Ureter (tissue), 1 donor: ENCODE measurements around the gene CIDEC. TPM values are rescaled to one million over a fixed set of nuclear protein-coding genes. Genes with fewer than 3 reads are reported as not detected.

Experiments
- DNase-seq: peaks from one replicate; pipeline ENCODE4 v3.0.0-alpha.2; 2020; ENCODE audit warnings: low spot score
- total RNA-seq: library from RNA; stranded (reverse); gene quantifications from one replicate; pipeline ENCODE4 v1.2.4, GENCODE V29; 2023
- donor health status: DM: yes; HTN: yes; CAD: no.

CIDEC gene
- total RNA-seq, 1 donor from 2014 or later = 1.1 TPM

DNA sequence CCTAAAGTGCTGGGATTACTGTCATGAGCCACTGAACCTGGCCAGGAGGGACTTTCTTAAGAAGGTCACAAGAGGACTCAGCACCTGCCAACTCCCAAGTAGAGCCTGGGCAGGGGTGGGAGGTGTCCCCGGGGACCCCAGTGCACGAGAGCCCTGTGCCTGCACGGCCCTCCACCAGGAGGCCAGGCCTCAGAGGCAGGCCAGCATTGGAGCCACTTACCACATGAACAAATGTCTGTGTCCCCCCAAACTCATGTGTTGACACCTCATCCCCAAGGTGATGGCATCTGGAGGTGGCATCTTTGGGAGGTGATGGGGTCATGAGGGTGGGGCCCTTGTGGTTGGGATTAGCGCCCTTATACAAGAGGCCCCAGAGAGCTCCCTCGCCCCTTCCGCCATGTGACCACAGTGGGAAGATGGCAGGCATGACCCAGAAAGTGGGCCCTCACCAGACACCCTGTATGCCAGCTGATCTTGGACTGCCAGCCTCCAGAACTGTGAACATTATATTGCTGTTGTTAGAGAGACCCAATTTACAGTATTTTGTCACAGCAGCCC lies 33.0 kb downstream of the CIDEC start:
- no peak for DNase-seq

DNA sequence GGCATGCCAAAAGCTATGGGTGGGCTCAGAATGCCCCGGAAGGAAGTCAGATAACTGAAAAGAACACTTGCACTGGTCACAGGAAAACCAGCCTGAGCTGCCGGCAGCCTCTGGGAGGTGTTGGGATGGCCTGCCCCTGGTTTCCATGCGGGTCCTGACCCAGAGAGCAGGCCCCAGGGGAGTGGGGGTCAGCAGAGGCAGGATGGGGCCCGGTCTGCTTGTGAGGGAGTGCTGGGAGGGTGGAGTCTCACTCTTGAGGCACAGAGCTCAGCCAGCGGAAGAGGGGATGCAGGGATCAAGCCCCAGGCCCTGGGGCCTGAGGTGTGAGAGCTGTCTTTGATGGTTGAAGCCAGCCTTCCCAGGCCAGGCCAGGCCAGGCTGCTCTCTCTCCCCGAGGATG lies 33.8 kb downstream of the CIDEC start:
- DNase-seq = no peak

DNA sequence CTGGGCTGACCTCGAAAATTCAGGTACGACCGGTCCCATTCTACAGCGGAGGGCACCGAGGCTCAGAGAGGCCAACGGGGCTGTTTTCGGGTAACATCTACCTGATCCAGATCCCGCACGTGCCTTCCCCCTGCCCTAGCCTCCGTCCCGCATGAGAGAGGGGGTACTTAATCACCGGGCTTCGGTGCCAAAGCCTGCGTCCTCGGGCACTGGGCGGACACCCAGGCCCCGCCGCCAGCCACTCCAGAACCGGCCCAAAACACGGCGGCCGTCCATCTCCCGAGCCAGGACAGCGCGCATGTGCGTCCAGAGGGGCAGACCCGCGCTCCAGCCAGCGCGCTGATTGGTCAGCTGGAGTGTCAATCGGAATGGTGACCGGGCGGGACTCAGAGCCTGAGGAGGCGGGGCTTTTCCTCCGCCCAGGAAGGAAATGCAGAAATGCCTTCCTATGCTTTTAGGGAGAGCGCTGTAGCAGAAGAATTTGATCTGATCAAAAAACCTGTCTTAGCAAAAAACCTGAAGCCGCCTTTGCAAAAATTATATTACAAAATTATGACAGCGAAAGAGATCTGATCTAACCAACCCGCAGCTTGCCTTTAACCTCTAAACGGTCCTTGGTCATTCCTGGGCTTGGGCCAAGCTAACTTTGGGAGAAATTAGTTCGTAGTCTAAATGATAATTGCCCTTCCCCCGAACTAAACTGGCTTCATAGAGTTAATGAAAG lies 36.2 kb downstream of the CIDEC start, which contains the start of gene RPUSD3:
TSS of gene RPUSD3 (minus strand) at position 294 of the 724 bp plus-strand sequence. CDS start at position 276, 18 bp downstream.
- DNase-seq = peak; percentile 99

DNA sequence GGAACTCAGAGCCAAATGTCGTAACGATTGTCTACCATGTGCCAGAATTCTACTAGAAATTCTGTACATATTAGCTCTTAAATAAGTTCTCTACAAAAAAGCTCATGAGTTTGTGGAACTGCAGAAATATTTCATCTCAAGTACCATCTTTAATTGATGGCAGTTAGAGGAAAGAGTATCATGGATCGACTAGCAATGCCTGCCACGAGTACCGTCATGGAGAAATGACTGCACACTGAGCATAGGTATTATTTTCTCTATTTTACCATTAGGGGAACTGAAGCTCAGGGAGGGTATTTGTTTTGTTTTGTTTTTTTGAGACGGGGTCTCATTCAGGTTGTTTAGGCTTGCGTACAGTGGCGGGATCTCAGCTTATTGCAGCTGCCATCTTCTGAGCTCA lies 39.0 kb downstream of the CIDEC start:
- DNase-seq = no peak

DNA sequence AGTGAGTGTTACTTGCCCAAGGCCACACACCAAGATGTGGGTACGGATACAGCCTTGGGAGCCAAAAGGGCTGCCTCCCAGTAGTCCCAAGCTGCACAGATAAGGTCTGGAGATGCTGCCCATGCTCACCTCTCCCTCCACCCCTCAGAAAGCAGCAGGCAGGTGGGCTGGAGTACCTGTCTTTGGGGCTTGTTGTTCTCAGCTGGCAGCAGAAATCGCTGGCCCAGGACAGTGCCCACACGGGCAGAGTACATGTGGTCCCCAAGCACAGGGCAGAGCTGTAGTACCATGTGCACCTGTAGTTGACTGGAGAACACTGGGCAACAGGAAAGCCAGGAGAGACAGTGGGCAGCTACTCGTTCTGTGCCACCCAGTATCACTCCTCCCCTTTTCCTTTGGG lies 41.2 kb downstream of the CIDEC start:
- DNase-seq = no peak

DNA sequence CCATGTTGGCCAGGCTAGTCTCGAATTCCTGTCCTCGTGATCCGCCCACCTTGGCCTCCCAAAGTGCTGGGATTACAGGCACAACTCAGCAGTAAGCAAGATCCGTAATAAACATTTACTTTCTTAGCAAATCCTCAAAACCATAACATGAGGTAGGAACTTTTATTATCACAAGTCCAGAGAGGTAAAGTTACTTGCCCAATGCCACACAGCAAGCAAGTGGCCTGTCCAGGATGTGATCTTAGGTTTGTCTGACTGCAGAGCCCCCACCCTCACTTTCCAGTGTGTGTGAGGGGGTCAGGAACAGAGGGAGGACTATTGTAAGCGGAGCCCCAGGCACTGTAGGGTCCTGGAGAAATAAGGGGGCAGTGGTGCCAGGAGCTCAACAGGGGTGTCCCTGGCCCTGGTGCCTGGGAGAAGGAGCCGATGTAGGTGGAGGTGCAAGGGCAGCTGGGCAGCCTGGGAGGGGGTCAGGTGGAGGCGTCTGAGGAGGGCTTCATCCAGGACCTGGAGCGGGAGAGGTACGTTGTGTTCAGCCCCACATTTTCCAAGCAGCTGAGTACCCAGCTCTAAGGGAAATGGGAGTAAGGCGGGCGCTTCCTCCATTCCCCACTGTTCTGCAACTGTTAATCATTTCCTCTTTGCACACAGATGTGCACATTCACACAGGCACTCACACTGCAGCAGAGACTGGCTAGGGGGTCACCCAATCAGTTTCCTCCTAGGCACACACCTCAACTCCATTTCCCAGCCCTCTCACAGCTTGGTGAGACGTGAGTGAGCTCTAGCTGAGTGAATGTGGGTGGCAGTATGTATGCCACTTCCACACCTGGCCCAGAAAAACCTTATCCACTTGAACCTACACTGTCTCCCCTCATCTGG lies 42.1 kb downstream of the CIDEC start:
- DNase-seq = no peak

DNA sequence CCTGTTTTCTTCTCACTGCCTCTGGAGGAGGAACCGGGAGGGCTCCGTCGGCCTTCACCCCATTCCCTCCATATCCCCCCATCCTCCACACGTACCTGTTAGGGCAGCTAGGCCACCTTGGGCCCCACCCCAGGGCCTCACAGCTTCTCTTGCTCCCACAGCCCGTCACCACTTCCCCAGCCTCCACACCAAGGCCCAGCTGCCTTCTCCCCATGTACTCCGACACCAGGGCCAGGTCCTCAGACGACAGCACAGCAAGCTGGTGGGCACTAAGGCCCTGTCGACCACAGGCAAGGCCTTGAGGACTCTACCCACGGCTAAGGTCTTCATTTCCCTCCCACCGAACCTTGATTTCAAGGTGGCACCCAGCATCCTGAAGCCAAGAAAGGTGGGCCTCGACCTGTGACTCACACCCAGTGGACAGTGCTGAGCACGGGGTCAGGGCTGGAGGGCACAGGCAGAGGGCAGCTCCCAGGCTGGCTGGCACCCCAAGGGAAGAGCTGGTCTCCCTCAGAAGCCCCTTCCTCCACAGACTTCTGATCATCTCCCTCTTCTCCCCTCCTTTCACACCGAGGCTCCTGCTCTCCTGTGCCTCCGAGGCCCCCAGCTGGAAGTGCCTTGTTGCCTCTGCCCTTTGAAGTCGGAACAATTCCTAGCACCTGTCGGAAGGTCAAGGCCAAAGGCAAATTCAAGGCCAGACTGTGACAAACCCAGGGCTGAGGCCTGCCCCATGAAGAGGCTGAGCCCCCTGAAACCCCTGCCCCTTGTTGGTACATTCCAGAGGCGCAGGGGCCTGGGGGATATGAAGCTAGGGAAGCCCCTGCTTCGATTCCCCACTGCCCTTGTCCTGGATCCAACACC lies 45.3 kb downstream of the CIDEC start:
- no peak for DNase-seq

DNA sequence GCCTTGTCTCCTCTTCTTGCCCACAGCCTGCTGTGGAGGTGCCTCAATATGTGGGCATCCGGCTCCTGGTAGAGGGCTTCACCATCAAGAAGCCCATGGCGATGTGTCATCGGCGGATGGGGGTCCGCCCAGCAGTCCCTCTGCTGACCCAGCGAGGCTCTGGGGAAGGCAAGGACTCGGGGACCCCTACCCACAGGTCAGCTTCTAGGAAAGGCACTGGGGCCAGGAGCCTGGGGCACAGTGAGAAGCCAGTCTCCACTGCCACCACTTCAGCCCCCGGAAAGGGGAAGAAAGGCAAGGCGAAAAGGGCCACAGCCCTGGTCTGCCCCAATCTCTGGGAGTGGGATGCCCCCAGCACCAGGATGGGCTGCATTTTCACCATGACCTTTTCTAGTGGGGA lies 47.0 kb downstream of the CIDEC start:
- DNase-seq = no peak

DNA sequence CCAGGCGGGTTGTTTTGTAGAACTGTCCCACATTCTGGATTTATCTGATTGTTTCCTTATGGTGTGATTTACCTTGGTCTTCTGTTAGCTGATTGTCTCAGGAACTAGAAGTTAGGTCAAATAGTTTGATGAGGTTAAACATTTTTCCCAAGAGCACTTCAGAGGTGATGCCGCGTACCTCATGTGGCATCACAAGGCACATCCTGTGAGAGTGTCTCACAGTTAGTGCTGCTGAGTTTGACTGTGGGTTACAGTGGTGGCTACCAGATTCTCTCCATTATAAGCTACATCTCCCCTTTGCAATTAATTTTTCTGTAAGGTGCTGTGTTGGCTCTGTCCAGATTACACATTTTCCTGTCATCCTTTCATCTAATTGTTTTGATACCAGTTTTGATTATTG lies 48.8 kb downstream of the CIDEC start:
- DNase-seq = no peak

DNA sequence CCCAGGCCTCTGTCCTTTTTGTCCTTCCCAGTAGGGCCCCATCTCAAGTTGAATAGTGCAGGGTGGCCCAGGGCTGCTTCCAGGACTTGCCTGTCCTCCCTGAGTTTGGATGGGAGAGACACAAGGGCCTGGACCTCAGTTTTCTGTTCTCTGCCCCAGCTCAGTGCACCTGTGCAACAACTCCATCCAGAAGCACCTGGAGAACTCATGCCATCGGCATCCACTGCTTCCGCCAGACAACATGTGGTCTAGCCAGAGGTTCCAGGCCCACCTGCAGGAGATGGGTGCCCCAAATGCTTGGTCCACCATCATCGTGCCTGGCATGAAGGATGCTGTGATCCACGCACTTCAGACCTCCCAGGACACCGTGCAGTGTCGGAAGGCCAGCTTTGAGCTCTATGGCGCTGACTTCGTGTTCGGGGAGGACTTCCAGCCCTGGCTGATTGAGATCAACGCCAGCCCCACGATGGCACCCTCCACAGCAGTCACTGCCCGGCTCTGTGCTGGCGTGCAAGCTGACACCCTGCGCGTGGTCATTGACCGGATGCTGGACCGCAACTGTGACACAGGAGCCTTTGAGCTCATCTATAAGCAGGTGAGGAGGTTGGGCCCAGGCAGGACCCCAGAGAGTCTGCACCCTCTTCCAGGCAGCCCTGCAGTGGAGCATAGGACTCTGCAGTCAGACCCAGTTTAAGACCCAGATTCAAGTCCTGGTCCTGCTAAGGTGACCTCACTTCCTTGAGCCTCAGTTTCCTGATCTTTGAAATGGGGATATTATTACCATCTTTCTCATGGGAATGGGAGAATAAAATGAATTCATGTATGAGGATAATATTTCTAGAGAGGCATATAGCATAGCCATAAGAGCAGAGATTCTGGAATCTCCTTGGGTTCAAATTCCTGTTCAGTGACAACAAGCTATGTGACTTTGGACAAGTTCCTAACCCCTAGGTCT lies 51.0 kb downstream of the CIDEC start:
- DNase-seq = no peak

DNA sequence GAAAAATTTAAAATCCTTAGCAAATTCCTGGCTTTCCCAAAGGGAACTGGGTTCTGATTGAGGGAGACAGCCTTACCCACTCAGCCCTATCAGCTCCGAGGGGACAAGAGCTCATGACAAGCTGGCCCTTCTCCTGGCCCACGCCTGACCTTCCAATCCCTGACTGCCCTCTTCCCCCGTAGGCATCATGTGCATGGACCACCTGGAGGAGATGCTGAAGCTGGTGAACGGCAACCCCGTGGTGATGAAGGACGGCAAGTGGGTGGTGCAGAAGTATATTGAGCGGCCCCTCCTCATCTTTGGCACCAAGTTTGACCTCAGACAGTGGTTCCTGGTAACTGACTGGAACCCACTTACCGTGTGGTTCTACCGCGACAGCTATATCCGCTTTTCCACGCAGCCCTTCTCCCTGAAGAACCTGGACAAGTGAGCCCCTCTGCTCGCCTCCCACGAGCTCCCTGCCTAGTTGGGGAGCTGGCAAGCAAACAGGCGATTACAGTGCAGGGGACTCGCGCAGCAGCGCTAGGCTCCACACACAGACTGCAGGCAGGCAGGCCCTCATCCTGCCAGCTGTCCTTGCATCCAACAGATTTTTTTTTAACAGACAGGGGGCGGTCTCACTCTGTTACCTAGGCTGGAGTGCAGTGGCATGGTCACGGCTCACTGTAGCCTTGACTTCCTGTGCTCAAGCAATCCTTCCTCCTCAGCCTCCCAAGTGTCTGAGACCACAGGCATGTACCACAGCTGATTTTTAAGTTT lies 53.1 kb downstream of the CIDEC start:
- no peak for DNase-seq

DNA sequence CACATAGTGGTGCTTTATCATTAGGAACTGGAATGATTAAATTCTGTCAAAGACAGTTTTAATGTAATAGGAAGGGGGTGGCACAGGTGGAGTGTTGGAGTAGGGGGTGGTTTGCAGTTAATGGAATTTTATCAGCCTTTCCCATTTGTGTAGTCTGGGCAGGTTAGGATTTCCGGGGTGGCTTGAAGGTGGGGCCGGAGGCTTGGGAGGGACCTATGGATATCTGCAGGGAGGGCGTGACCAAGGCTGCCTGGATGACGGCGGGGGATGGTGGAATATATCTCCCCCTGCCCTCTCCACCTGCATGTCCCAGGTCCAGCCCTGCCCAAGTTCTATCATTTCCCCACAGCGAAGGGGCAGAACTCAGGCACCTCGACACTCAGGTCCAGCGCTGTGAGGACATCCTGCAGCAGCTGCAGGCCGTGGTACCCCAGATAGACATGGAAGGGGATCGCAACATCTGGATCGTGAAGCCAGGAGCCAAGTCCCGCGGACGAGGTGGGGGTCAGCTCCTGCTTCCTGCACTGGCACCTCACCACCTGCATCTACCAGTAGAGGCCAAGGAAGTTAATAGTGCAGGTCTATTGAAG lies 54.5 kb downstream of the CIDEC start:
- no peak for DNase-seq

DNA sequence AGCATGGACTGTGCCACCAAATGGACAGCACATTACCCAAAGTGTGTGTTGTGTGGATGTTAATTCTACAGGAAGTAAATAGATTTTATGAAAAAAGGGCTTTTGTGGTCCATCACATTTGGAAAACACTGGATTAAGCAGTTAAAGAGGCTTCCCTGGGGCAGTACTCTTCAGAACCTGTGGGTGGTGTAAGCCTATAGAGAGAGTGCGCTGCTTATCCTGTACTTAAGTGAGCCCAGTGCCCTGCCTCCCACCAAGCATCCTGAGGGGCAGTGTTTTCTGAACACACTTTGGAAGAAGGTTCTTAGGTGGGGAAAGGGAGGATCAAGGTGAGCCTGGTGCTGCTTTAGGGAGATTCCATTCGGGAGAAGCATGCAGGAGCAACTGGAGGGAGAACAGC lies 59.1 kb downstream of the CIDEC start:
- DNase-seq = no peak

DNA sequence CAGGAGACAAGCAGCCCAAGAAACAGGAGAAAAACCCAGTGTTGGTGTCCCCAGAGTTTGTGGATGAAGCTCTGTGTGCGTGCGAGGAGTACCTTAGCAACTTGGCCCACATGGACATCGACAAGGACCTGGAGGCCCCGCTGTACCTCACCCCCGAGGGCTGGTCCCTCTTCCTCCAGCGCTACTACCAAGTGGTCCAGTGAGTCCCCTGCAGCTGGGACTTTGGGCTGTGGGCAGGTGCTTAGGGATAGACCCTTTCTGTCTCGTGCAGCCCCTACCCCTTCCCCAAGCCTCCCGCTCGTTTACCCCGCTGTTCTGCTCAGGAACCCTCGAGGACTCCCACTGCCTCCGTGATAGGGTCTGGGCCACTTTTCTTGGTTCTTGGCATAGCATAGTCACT lies 59.5 kb downstream of the CIDEC start:
- no peak for DNase-seq

DNA sequence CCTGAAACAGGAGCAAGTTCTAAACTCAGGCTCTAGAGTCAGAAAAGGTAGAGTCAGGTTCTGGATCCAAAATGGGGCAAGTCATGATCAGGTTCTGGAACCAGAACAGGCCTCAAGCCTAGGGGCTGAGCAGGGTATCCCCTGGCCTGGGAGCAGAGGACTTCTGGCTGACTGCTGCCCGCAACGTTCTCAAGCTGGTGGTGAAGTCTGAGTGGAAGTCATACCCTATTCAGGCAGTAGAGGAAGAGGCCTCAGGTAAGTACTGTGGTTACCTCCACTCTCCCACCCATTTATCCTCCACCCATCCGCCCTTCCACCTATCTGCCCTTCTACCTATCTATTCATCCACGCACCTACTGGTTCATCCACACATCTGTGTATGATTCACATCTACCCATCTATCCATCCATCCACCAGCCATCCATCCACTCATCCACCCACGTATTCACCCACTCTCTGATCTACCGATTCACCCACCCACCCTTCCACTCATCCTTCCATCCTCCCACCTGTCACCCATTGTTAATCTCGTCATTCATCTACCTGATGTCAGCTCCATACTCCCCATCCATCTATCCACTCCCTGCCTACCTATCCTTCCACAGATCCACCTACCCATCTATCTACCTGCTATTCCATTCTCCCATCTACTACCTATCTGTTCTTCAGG lies 61.3 kb downstream of the CIDEC start:
- no peak for DNase-seq

DNA sequence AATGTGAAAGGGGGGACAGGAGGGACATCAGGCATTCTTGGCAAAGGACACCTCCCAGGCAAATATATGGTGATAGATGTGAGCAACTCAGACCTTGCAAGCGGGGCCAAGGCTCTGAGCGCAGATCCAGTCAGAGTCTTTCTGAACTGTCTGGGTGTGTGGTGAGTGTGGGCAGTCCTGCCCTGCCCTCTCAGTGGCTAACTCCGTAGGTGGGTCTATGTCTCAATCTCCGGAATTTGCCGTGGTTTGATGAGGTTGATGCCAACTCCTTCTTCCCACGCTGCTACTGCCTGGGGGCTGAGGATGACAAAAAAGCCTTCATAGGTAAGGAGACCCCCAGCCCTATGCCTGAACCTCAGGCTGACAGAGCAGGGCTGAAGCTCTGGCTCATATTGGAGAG lies 62.6 kb downstream of the CIDEC start:
- DNase-seq = no peak
